WTC11 (cell line): ENCODE data around the gene PDCD6IP.

Experiments
- CREM ChIP-seq: sonication (generic); formaldehyde crosslinking; IDR thresholded peaks from 2 replicates; pipeline ENCODE4 v1.8.1; 2022; ENCODE audit warnings: mild to moderate bottlenecking, missing genetic modification reagents, moderate library complexity
- EMX1 ChIP-seq: fragments of 250-450 bp; sonication (Bioruptor Pico); IDR thresholded peaks from 2 replicates; pipeline ENCODE4 v1.8.0; 2021; ENCODE audit warnings: mild to moderate bottlenecking
- MXD4 ChIP-seq: fragments of 250-450 bp; sonication (Bioruptor Pico); IDR thresholded peaks from 2 replicates; pipeline ENCODE4 v1.8.0; 2021; ENCODE audit warnings: mild to moderate bottlenecking, moderate library complexity, borderline replicate concordance
- NR1H2 ChIP-seq: sonication (generic); formaldehyde crosslinking; IDR thresholded peaks from 2 replicates; pipeline ENCODE4 v1.9.0; 2021; ENCODE audit warnings: mild to moderate bottlenecking, moderate library complexity, missing genetic modification reagents
- NR2C2 ChIP-seq: sonication (generic); formaldehyde crosslinking; IDR thresholded peaks from 2 replicates; pipeline ENCODE4 v1.8.0; 2022; ENCODE audit warnings: mild to moderate bottlenecking, missing genetic modification reagents
- RELA ChIP-seq: sonication (generic); formaldehyde crosslinking; IDR thresholded peaks from 2 replicates; pipeline ENCODE4 v1.8.1; 2022; ENCODE audit warnings: missing genetic modification reagents, mild to moderate bottlenecking, borderline replicate concordance
- ZNF138 ChIP-seq: sonication (generic); formaldehyde crosslinking; conservative IDR thresholded peaks from 2 replicates; pipeline ENCODE4 v1.8.1; 2022; ENCODE audit warnings: mild to moderate bottlenecking, moderate library complexity, missing genetic modification reagents
- ZNF219 ChIP-seq: sonication (generic); formaldehyde crosslinking; IDR thresholded peaks from 2 replicates; pipeline ENCODE4 v1.8.0; 2023; ENCODE audit warnings: missing genetic modification reagents, mild to moderate bottlenecking, borderline replicate concordance
- TF ChIP-seq, protein P1 (sequence below): fragments of 200-600 bp; IDR thresholded peaks from 2 replicates; pipeline ENCODE4 v1.8.0; 2022; ENCODE audit warnings: antibody characterized with exemption
- TF ChIP-seq, protein P2 (sequence below): sonication (generic); formaldehyde crosslinking; conservative IDR thresholded peaks from 2 replicates; pipeline ENCODE4 v1.8.1; 2022; ENCODE audit warnings: mild to moderate bottlenecking, missing genetic modification reagents
- TF ChIP-seq, protein P3 (sequence below): sonication (generic); formaldehyde crosslinking; IDR thresholded peaks from 2 replicates; pipeline ENCODE4 v1.8.1; 2023; ENCODE audit warnings: mild to moderate bottlenecking, missing genetic modification reagents, moderate library complexity
- TF ChIP-seq, protein P4 (sequence below): sonication (generic); formaldehyde crosslinking; IDR thresholded peaks from 2 replicates; pipeline ENCODE4 v1.8.1; 2023; ENCODE audit warnings: mild to moderate bottlenecking, moderate library complexity, missing genetic modification reagents

- TF ChIP-seq, protein P1, sequence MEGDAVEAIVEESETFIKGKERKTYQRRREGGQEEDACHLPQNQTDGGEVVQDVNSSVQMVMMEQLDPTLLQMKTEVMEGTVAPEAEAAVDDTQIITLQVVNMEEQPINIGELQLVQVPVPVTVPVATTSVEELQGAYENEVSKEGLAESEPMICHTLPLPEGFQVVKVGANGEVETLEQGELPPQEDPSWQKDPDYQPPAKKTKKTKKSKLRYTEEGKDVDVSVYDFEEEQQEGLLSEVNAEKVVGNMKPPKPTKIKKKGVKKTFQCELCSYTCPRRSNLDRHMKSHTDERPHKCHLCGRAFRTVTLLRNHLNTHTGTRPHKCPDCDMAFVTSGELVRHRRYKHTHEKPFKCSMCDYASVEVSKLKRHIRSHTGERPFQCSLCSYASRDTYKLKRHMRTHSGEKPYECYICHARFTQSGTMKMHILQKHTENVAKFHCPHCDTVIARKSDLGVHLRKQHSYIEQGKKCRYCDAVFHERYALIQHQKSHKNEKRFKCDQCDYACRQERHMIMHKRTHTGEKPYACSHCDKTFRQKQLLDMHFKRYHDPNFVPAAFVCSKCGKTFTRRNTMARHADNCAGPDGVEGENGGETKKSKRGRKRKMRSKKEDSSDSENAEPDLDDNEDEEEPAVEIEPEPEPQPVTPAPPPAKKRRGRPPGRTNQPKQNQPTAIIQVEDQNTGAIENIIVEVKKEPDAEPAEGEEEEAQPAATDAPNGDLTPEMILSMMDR, result no peak
- TF ChIP-seq, protein P2, sequence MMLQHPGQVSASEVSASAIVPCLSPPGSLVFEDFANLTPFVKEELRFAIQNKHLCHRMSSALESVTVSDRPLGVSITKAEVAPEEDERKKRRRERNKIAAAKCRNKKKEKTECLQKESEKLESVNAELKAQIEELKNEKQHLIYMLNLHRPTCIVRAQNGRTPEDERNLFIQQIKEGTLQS, result no peak
- TF ChIP-seq MXD4 (CRISPR knock-in tag), result no peak
- TF ChIP-seq, protein P3, sequence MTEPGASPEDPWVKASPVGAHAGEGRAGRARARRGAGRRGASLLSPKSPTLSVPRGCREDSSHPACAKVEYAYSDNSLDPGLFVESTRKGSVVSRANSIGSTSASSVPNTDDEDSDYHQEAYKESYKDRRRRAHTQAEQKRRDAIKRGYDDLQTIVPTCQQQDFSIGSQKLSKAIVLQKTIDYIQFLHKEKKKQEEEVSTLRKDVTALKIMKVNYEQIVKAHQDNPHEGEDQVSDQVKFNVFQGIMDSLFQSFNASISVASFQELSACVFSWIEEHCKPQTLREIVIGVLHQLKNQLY (CRISPR knock-in tag), result no peak
- TF ChIP-seq CREM (CRISPR knock-in tag), result no peak
- TF ChIP-seq ZNF138 (CRISPR knock-in tag), result no peak
- no peak for TF ChIP-seq RELA (CRISPR knock-in tag)
- TF ChIP-seq, protein P4, sequence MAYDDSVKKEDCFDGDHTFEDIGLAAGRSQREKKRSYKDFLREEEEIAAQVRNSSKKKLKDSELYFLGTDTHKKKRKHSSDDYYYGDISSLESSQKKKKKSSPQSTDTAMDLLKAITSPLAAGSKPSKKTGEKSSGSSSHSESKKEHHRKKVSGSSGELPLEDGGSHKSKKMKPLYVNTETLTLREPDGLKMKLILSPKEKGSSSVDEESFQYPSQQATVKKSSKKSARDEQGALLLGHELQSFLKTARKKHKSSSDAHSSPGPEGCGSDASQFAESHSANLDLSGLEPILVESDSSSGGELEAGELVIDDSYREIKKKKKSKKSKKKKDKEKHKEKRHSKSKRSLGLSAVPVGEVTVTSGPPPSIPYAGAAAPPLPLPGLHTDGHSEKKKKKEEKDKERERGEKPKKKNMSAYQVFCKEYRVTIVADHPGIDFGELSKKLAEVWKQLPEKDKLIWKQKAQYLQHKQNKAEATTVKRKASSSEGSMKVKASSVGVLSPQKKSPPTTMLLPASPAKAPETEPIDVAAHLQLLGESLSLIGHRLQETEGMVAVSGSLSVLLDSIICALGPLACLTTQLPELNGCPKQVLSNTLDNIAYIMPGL (CRISPR knock-in tag), result no peak
- TF ChIP-seq NR1H2, result no peak
- no peak for TF ChIP-seq ZNF219 (CRISPR knock-in tag)
- no peak for TF ChIP-seq EMX1
- TF ChIP-seq NR2C2 (CRISPR knock-in tag), result no peak
These were observed 27.8 kb downstream of the PDCD6IP start for GRCh38 chr3:33826206-33826605.
